GM19463 (cell line): ENCODE results near the gene HIC2.
"Not testable (repeated sequence)": the region's sequence is repeated elsewhere in the genome, so short reads cannot be mapped to it uniquely, and the experiment has no call there.

Experiments used
- ATAC-seq: cut with Tn5 transposase; IDR thresholded peaks from one replicate; pipeline ENCODE4 v1.9.1; 2021; ENCODE audit warnings: mild to moderate bottlenecking, moderate library complexity; ENCODE audit not compliant: unreplicated experiment

Gene HIC2

GRCh38 chr22:21417227-21417746 is at the start of gene HIC2:
Gene HIC2 (plus strand): TSS chr22:21417371. CDS start chr22:21442832, 25,461 bp downstream.
- peak; percentile 89 for ATAC-seq

DNA sequence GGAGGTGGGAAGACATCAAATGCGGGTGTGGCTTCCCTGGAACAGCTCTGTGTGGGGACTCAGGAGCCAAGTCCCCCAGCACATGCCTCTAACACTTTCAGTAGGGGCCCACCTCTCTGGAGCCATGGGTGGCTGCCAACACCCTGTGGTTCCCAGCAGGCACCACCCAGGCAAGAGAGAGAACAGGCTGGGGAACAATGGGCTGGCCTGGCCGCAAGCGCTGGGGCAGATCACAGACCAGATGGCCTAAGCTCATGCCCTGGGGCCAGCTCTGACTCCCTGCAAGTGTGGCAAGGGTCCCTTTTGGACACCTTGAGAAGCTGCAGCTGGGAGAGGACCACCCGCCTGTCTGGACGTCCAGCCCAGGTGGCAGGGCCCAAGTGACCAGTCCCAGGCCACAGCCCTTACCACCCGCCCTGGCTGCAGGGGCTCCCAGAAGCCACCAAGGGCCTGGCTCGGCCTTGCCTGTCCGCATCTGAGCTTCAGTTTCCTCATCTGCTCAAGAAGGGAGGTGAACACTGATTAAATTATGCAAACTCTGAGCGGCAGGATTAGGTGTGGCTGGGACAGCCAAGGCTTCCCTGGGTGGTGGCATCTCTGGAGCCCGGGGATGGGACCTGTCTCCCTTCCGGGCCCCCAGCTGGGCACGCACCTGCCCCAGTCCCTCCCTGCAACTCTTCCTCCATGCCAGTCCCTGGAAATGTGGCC is 48.4 kb upstream of the HIC2 start:
- ATAC-seq, result not testable (repeated sequence)

GRCh38 chr22:21375880-21376279 is 41.3 kb upstream of the HIC2 start:
- ATAC-seq, result not testable (repeated sequence)

DNA sequence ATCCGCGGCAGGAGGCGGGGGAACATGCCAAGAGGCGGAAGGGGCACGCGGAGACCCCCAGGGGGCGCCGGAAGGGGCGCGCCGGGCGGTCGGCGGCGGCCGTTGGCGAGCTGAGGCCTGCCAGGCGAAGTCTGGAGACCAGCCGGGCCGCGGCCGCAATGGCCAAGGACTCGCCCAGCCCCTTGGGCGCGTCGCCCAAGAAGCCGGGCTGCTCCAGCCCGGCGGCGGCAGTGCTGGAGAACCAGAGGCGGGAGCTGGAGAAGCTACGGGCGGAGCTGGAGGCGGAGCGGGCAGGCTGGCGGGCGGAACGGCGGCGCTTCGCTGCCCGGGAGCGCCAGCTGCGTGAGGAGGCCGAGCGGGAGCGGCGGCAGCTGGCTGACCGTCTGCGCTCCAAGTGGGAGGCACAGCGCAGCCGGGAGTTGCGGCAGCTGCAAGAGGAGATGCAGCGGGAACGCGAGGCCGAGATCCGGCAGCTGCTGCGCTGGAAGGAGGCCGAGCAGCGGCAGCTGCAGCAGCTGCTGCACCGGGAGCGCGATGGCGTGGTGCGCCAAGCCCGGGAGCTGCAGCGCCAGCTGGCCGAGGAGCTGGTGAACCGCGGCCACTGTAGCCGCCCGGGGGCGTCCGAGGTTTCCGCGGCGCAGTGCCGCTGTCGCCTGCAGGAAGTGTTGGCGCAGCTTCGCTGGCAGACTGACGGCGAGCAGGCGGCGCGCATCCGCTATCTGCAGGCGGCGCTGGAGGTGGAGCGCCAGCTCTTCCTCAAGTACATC is 33.3 kb upstream of the HIC2 start, which contains the start of gene RIMBP3B:
RIMBP3B (plus strand) TSS at position 51 of the 767 bp plus-strand sequence; CDS start at position 159, 108 bp downstream.
- ATAC-seq, result peak; percentile 69

DNA sequence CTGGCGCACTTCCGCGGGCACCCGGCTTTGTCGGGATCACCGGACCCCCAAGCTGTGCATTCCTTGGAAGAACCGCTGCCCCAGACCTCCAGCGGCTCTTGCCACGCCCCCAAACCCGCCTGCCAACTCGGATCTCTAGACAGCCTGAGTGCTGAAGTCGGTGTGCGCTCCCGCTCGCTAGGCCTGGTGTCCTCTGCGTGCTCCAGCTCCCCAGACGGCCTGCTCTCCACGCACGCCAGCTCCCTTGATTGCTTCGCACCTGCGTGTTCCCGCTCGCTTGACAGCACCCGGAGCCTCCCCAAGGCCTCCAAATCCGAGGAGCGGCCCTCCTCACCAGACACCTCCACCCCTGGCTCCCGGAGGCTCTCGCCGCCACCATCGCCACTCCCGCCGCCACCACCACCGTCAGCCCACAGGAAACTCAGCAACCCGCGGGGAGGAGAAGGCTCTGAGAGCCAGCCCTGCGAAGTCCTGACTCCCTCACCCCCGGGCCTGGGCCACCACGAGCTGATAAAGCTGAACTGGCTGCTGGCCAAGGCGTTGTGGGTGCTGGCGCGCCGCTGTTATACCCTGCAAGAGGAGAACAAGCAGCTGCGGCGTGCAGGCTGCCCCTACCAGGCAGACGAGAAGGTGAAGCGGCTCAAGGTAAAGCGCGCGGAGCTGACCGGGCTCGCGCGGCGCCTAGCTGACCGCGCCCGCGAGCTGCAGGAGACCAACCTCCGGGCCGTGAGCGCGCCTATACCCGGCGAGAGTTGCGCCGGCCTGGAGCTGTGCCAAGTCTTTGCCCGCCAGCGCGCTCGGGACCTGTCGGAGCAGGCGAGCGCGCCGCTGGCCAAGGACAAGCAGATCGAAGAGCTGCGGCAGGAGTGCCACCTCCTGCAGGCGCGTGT is 32.5 kb upstream of the HIC2 start:
- ATAC-seq, result peak; percentile 23

GRCh38 chr22:21389480-21389879 is 27.7 kb upstream of the HIC2 start:
- not testable (repeated sequence) for ATAC-seq

GRCh38 chr22:21390013-21390412 is 27.2 kb upstream of the HIC2 start:
- ATAC-seq, result not testable (repeated sequence)

DNA sequence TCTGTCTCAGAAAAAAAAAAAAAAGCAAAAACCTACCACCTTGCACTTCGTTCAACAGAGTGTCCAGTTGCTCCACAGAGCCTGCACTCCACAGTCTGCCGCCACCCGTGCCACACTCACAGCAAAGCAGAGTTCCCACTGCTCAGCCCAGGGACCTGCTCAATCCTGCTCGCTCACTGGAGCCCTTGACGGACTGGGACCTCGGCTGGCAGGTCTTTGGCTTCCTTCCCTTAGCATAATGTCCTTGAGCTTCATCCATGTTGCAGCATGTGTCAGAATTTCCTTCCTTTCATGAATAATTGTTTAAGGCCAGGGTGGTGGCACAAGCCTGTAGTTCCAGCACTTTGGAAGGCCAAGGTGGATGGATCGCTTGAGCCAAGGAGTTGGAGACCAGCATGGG is 22.6 kb upstream of the HIC2 start:
- not testable (repeated sequence) for ATAC-seq

- ATAC-seq, result not testable (repeated sequence)
Measured at GRCh38 chr22:21401197-21401969, 15.8 kb upstream of the HIC2 start.

GRCh38 chr22:21402763-21403314 is 14.3 kb upstream of the HIC2 start:
- not testable (repeated sequence) for ATAC-seq

GRCh38 chr22:21407139-21407538 is 10.0 kb upstream of the HIC2 start:
- ATAC-seq, result not testable (repeated sequence)

DNA sequence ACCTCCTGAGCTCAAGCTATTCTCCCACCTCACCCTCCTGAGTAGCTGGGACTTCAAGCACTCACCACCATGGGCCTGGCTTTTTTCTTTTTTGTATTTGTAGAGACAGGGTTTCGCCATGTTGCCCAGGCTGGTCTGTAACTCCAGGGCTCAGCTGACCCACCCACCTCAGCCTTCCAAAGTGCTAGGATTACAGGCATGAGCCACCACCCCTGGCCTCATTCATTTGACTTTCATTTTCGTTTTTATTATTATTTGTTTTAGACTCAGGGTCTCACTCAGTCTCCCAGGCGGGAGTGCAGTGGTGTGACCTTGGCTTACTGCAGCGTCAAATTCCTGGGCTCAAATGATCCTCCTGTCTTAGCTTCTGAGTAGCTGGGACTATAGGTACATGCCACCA is 9.4 kb upstream of the HIC2 start:
- not testable (repeated sequence) for ATAC-seq

DNA sequence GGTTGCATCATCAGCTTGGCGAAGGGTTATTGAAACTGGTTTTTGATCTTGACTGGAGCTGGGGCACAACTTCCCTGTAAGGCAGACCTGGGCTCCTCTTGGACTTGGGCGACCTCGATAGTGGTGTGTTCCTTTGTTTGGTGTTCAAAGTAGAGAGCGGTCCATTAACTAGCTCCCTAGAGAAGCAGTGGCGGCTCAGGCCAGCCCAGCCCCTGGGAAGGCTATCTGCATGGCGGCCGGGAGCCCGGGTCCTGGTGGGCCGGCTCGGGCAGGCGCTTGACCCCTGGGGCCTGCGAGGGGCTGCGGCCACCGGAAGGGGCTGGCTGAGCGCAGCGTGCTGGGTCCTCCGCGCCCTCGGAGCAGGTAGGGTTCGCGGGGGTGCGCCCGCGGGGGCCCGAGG is 796 bp upstream of the HIC2 start:
- ATAC-seq, result not testable (repeated sequence)

GRCh38 chr22:21417853-21418252 is 682 bp downstream of the HIC2 start:
- peak; percentile 9 for ATAC-seq

DNA sequence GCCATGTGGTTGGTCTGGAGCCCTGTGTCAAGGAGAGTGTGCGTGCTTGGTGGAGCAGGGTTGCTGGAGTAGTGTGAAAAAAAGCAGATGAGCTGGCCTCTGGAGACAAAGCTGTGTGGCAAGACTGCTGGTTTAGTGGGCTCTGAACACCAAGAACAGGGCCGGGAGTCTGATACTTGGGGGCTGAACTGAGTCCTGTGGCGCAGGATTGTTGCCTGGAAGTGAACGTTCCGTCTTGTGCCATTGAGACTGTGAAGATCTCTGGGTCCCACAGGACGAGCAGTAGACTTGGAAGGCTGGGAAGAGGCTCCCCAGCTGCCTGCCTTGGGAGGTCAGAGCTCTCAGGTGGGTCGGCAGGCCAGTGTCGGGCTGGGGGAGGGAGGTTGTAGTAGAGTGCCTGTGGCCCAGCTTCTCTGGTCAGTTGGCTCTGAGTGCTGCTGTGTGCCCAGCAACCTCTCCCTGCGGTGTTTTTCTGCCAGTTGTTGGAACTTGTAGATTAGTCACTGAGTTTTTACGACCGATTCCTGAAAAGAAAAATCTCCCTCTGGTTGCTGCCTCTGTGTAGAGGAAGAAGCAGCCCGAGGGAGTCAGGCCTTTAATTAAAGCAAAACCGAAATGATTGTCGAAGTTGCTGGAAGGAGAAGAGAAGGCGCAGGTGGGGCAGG is 1.9 kb downstream of the HIC2 start:
- ATAC-seq, result not testable (repeated sequence)

DNA sequence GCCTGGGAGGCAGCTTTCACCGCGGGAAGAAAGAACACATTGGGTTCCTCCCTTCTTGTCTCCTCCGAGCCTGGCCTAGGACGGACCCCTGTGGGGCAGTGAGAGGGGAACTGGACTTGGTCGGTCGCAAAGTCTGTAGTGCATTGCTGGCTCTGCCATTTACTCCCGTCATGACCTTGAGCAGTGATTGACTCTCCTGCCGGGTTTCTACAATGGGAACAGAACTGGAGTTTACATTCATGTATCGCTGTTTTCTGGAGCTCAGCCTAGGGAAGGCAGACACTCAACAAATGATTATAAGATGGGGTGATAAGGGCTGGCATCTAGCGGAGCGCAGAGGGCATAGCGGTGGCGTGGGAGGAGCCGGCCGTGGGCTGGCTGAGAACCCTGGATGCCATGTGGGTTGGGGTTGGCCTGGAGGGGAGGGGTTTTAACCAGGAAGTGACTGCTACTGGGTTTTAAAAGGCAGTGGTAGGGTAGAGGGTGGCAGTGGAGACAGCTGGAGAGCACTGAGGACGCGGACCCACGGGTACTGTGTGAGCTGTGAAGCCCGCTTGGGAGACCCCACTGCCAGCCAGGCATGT is 3.1 kb downstream of the HIC2 start:
- not testable (repeated sequence) for ATAC-seq

GRCh38 chr22:21424084-21424709 is 7.0 kb downstream of the HIC2 start:
- ATAC-seq, result not testable (repeated sequence)
